ENCODE measurements around the gene IRF6.
"Not testable (repeated sequence)": the region's sequence is repeated elsewhere in the genome, so short reads cannot be mapped to it uniquely, and the experiment has no call there.

The IRF6 gene

DNA sequence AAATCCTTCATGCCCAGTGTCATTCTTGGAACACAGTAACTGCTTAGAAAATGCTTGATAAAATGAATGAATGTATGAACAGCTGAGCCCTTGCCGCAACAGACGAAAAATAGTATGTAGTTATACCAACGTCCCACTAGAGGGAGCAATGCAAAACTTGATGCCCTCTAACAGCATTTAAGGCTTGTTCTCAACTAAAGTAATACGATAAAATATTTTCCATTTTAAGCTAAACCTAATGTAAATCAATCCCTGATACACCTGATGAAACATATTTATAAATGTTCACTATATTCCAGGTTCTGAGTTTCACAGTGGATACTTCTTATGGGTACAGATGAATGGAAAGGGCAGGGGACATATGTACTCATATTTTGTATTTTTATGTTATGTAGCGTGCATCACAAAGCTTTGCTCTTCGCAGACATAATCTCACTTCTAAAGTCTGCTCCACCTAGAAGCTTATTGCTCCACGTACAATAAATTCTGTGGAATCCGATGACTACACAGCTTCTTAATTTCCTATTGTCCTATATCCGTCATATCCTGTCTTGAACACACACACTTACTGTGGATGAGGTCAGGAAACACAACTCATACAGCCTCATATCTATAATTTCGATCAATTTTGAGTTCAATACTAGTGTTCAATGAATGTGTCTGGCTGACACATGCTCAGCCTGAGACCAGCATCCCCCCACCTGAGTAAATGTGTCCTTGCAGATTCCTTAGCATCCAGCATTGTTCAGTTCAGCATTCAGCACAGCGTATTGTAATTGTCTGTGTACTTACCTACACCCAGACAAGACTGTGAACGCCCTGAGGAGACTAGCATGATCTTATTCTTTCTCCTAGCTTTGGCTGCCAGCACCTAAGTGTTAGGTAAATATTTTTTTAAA lies 17.4 kb upstream of the IRF6 start:
- no peak for DNase-seq (ENCODE audit: low read depth)

DNA sequence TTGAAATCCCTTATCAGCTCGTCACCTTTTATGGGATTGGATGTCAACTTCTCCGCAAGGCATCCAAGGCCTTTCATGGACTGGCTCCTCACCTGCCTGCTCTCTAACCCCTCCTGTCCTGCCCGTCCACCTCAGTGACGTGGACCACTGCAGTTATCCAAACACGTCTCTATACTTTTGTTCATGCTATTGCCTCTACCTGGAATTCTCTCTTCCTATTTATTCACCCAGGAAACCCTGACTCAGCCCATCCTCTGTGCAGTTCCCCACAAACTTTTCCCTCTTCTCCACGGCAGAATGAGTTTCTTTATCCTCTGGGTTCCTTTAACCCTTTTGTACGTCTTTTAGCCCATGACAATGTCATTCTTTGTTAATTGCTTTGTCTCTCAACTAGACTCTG lies 16.8 kb upstream of the IRF6 start:
- DNase-seq (ENCODE audit: low read depth), result no peak

DNA sequence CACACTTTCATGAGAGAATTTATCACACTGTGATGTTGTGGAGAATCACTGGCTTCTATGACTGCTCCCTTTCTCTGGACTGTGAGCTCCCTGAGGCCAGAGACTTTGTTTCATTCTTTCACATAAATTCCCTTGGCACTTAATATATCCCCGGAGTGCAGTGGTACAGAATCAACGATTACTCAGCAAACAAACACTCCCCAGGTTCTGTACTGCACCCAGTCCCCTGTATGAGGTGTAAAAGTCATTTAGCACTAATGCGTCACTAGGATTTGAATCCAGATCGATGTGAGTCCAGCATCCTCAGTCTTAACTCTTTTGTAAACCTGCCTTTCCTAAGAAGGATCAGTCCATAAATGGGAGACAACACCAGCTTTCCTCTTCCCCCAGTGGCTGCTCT lies 15.0 kb upstream of the IRF6 start:
- DNase-seq (ENCODE audit: low read depth), result no peak

DNA sequence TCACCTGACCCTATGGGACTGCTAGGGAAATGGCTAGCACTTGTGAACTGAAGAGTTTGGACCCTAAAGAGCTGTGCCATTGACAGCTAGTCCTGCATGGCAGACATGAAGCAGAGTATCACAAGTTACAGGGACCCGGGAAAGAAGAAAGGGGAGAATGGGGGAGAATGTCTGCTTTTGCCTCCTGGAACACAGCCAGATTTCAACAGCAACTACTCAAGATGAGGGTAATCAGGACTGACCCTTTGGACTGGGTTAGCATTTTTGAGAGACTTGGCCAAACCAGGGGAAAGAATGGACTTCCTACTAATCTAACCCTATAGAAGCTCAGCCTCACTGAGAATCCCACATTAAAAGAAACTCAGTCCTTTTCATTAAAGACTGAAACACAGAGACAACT lies 13.1 kb upstream of the IRF6 start:
- DNase-seq (ENCODE audit: low read depth), result no peak

DNA sequence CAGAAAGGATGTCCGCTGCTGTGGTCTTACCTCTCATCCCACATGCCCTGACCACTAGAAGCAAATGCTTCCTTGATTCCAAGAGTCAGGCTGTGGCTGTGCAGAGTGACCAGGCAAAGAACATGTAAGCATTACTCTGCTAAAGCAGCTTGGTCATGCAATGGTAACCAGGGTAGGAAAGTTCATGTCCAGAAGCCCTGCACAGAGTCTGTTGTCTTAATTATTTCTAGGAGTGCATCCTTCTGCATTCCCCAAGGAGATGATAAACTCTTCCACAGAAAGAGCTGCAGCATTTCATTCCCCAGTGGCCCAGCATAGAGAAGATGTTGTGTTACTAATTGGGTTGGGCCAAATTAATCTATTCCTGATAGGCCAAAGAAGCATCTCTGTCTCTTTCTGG lies 11.7 kb upstream of the IRF6 start:
- no peak for DNase-seq (ENCODE audit: low read depth)

DNA sequence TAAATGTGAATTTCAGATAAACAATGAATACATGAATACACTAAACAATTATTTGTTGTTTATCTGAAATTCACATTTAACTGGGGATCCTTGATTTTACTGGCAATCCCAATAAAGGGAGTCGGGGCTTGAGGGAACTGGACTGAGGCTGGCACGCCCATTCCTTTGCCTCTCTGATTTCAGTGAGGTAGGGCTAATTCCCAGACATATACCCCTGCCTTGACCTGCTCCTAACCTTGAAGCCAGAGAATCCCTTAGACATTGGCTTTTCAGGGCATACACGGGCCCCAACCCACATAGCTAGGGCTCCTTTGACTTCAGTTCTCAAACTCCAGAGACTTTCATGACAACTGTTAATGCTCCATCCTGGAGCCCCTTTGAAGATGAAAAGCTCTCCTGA lies 11.0 kb upstream of the IRF6 start:
- no peak for DNase-seq (ENCODE audit: low read depth)

DNA sequence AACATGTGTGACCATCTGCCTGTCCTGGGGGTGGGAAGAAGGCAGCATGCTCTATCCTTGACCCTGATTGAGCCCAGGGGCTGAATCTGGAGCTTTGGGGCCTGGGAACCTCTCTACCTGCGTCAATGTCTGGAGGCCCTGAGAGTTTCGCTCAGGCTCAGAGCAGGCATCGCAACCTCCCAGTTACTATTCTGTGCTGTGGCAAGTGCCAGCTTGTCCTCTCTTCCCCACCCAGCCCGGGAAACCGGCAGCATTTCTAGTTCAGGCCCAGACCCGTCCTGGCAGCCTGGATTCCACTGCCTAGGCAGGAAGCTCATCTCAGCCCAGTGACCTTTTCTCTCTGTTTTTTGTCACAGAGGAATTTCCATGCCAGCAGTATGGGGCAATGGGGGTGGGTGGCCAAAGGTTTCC lies 10.0 kb upstream of the IRF6 start:
- DNase-seq (ENCODE audit: low read depth), result no peak

DNA sequence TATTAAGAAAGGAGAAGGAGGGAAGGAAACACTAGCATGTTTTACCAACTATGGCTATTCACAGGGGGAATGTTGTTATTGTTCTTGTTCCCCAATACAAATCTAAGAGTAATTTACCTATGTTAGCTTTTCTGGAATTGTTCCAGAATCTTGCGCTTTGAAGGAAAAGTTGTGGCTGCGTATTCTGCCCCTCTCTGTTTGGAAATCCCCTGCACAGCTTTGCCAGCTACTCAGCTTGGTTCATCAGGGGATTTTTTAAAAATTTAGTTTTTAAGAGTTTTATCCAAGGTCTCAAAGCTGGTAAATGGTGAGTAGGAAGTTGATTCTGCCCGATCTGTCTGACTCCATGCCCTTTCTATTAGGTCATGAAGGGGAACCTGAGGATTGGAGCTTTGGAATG lies 9.5 kb upstream of the IRF6 start:
- no peak for DNase-seq (ENCODE audit: low read depth)

DNA sequence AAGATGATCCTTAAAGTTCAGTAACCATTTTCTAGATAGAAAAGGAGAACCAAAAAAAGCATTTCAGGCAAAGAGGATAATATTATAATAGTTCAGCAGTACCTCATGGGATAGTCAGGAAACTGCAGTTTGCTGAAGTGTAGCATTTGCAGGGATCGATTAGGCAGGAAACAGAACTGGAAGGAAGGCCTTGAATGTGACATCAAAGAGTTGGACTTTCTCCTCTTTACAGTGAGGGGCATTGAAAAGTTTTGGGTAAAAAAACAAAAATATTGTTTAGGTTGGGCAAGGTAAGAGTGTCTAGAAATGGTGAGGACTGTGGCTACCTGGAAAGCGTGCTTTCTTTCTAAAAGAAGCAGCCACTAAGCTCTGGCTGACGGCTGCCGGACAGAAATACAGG lies 8.0 kb upstream of the IRF6 start:
- no peak for DNase-seq (ENCODE audit: low read depth)

DNA sequence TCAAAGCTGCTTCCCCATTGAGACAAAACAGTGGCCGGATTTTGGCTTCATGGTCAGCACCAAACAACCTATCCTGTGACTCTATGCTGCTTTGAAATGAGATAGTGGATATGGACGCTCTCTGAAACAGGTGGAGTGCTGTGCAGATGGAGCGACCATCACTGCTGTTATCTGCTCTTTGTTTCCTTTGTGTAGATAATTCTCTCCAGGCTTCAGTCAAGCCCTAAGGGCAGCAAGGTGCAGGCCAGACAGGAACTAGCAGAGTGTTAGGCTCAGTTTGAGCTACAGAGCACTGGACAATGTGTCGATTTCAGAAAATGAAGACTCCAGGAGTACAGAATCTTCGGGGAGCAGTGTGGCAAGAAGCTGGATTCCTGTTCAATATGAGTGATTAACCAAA lies 4.8 kb upstream of the IRF6 start:
- DNase-seq (ENCODE audit: low read depth), result no peak

DNA sequence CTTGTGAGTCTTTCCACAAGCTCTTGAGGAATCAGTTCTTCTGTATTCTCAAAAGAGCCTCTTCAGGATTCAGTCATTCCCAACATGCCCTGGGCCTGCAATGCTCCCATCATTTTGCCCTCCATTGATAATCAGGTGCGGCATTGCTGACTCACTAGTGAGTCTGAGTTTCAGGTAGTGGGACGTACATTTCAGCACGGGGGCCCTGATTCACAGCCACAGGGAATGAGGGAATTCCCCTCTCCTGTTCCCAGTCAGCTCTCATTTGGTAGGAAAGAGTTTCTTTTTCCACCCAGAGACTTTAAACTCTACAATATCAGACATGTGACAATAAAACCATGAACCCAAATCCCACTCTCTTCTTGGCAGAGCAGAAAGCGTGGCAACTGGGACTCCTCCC lies 3.7 kb upstream of the IRF6 start:
- DNase-seq (ENCODE audit: low read depth), result no peak

DNA sequence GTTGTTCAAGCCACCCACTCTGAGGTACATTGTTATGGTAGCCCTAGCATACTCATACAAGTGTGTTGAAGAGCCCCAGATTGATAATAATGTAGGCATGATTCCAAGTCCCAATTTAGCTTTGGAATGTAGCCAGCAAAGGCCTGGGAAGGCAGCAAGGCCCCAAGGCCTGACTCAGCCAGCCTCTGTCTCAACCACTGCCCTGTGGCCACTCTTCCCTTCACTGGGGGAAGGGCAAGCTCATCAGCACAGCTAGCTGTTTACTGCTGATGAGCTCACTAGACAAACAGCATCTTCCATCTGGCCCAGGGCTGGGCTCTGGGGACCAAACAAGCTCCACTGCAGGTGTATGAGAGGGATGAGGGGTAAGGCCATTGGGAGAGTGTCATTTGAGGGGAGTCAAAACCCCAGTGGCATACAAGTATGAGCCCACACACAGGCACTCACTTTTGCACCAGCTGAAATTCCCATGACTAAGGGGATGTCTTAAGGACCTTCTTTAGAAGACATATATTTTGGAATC lies 2.2 kb upstream of the IRF6 start:
- no peak for DNase-seq (ENCODE audit: low read depth)

DNA sequence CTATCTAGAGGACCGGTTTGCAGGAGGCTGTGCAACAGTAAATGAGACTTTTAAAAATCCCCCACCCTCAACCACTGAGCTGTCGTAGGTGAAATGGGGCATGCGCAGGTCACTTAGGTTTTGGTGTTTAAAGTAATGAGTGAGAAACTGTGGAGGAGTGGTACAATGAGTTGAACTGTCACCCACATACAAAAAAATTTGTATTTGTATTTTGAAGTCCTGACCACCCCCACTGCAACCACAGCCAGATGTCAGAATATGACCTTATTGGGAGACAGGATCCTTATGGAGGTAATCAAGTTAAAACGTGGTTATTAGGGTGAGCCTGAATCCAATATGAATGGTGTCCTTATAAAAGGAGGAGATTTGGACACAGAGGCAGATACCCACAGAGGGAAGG lies 1.6 kb upstream of the IRF6 start:
- no peak for DNase-seq (ENCODE audit: low read depth)

DNA sequence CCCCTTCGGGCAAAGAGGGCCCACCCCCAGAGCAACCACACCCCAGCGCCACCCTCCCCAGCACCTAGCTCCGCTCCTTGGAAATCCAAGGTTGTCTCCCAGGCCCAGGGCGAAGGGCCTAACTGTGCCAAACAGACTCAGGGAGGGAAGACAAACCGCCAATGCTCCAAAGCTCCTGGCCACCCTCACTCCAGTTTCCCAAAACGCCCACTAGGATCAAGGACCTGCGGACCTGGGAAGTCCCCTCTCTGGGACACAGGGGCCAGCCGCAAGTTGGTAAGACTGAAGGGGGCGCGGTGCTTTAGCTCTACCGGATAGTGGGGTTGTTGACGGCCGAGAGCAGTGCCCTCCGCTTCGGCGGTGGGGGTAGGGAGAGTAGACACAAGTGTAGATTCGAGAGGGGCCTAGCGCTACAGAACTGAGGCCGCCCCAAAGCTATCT lies 581 bp downstream of the IRF6 start:
- DNase-seq (ENCODE audit: low read depth), result no peak

DNA sequence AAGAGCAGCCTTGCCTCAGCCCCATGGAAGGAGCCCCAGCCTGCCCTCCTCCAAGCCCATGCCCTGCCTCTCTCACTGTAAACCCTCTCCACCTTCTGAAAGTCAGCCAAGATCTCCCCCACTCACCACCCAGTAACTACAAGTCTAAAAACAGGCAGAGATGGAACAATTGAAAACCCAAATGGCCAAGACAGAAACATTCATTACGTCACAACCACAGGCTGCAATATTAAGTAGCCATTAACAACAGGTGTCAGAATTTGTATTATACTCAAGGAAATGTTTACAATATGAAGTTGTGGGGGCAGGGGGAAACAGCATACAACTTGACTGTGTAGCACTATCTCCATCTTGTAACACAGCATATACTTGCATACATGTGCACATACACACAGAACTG lies 2.4 kb downstream of the IRF6 start:
- DNase-seq (ENCODE audit: low read depth), result no peak

DNA sequence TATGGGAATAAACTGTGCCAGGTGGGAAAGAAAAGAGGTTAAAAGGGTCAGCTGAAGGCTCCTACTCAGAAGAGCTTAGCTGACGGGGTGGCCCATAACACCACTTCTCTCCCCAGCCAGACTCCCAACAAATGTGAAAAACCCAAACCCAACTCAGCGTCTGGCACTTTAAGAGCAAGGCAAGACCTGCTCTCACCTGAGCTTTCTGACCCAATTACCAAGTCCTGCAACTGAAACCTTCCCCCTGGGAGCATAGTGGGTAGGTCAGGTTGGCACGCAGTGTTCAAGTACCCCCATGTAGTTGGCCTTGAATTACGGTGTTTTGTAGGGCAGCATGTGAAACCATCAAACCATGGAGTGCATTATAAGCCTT lies 3.2 kb downstream of the IRF6 start:
- no peak for DNase-seq (ENCODE audit: low read depth)

DNA sequence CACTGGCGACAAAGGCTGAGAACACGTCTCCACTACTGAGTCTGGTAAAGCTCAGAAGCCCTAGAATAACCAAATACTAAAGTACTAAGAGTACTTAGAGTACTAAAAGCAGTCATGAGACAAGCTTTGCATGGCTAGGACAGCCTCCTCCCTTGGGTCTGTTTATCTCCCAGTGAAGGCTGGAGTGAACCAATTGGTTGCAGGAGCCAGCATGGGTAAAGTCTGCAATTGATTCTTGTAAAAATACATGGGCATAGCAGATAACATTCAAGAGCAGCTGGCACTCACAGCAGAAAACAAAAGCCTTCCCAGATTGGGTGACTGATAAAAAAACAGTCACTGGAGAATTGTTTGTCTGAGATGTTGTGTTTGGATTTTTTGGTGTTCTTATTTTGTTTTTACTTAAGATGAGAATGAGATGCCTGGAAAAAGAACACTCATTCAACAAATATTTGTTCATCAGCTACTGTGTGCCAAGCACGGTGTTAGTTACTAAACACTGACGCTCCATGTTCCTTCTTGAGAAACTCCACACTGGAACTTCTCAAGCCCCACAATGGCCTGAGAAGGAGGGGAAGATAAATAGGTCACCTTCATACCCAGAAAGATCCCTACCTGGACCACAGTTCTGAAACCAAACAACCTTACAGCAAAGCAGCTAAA lies 3.7 kb downstream of the IRF6 start:
- DNase-seq (ENCODE audit: low read depth), result no peak

DNA sequence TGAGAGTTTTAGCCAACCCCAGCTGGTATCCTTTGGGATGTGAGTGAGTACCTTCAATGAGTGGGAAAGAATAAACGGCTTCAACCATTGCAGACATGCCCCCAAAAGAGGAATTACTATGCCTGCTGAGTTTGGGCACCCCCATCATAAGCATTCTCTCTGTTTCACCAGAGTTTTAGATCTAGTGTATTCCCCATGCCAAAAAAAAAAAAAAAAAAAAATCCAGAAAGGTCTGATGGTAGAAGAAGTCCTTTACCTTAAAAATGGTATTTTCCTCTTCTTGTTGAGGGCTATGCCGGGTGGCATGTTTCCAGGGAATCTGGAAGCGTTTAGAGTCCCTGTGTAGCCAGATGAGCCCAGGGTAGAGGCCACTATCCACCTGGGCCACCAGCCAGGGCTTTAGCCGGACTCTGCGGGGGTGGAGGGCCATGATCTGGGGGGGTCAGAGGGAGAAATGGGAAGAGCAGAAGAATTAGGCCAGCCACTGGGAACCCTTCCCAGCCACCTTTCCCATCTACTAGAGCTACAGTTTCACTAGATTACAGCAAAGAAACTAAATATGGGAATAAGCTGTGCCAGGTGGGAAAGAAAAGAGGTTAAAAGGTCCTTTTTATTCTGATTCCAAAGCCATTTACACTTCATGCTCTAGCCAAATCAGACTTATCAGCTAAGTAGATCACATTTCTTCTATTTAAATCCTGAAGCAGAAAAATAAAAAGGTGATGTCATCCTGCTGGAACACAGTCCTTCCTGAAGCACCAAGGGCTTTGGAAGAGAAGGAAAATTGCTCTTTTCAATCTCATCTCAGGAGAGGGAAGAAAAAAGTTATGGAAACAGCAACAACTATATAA lies 4.7 kb downstream of the IRF6 start:
- no peak for DNase-seq (ENCODE audit: low read depth)

DNA sequence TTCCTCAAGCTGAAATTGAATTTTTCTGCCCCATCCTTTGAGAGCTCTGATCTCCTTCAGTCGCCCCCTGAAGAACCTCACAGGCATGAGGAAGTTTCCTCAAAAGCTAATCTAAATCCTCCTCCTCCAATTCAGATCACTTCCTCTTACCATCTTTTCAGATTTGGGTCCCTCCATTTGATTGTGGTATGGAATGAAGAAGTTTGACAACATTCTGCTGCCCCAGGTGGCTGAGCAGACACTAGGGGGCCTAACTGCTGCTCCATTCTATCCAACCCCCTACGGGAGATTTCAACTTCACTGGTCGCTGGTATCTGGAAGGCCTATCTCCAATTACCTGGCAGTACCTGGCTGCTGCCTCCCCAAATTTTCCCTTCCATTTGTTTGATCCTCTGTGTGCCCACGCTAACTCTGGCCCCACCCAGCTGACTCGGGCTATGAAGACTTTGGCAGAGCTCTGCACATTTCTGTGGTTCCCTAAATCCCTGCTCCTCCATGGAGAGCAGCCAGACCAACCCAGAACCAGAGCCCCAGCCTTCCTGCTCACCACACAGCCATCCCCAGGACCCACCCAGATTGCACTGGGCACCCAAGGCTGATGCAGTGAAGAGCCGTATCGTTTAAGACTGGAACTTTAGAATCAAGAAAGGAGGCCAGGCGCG lies 7.8 kb downstream of the IRF6 start:
- DNase-seq (ENCODE audit: low read depth), result no peak

DNA sequence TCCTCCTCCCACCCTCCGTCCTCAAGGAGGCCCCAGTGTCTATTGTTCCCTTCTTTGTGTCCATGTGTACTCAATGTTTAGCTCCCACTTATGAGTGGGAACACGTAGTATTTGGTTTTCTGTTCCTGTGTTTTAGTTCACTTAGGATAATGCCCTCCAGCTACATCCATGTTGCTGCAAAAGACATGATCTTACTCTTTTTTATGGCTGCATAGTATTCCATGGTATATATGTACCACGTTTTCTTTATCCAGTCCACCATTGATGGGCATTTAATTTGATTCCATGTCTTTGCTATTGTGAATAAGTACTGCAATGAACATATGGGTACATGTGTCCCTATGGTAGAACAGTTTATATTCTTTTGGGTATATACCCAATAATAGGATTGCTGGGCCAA lies 12.2 kb downstream of the IRF6 start:
- DNase-seq (ENCODE audit: low read depth), result not testable (repeated sequence)

DNA sequence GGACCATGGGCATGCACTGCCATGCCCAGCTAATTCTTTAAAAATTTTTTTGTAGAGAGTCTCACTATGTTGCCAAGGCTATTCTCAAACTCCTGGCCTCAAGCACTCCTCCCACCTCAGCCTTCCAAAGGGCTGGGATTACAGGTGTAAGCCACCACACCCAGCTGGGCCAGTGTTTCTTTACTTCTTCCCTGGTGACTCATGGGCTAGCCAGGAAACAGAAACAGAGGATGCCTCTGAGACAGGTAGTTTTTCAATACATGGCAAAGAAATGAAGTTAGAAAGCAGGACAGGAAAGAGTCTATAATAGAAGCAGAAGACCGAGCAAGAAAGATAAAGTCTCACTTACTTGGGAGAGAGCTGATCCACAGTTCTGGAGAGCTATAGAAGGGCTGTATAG lies 14.0 kb downstream of the IRF6 start:
- no peak for DNase-seq (ENCODE audit: low read depth)
